GM20000 (cell line): ENCODE measurements around the gene RABGAP1L.
"Not testable (repeated sequence)": the region's sequence is repeated elsewhere in the genome, so short reads cannot be mapped to it uniquely, and the experiment has no call there.

Experiments
- DNase-seq: peaks from one replicate; pipeline ENCODE4 v3.0.0; 2012; ENCODE audit warnings: low spot score
- CTCF ChIP-seq: IDR thresholded peaks from 2 replicates; pipeline ENCODE4 v1.5.1; 2012; ENCODE audit warnings: mild to moderate bottlenecking, control low read depth; ENCODE audit errors: extremely low read depth, missing control alignments

Gene RABGAP1L

GRCh38 chr1:174839211-174839610 lies 679.9 kb downstream of the RABGAP1L start:
- no peak for TF ChIP-seq CTCF

GRCh38 chr1:174841747-174842146 lies 682.4 kb downstream of the RABGAP1L start:
- no peak for DNase-seq
- no peak for TF ChIP-seq CTCF

More at GRCh38 chr1:174839211-174839610, 679.9 kb downstream of the RABGAP1L start:
- no peak for DNase-seq

- DNase-seq = not testable (repeated sequence)
Measured at GRCh38 chr1:174848593-174849560, 689.6 kb downstream of the RABGAP1L start.

- DNase-seq = no peak
- TF ChIP-seq CTCF = no peak
Measured at GRCh38 chr1:174850726-174851125, 691.4 kb downstream of the RABGAP1L start.

- no peak for TF ChIP-seq CTCF
- no peak for DNase-seq
Measured at GRCh38 chr1:174858301-174858700, 699.0 kb downstream of the RABGAP1L start.

- DNase-seq = no peak
- TF ChIP-seq CTCF = no peak
Measured at GRCh38 chr1:174870319-174870718, 711.0 kb downstream of the RABGAP1L start.

- no peak for TF ChIP-seq CTCF
- no peak for DNase-seq
Measured at GRCh38 chr1:174871886-174872285, 712.6 kb downstream of the RABGAP1L start.
